HG02763 (cell line): ENCODE measurements around the gene COL6A1.
"Not testable (repeated sequence)": the region's sequence is repeated elsewhere in the genome, so short reads cannot be mapped to it uniquely, and the experiment has no call there.

Source experiments
- ATAC-seq: cut with Tn5 transposase; IDR thresholded peaks from one replicate; pipeline ENCODE4 v1.9.1; 2021; ENCODE audit warnings: mild to moderate bottlenecking, moderate library complexity; ENCODE audit not compliant: unreplicated experiment

COL6A1 gene

GRCh38 chr21:46040707-46041106 is 59.1 kb downstream of the COL6A1 start:
- no peak for ATAC-seq

GRCh38 chr21:46041183-46041582 is 59.6 kb downstream of the COL6A1 start:
- no peak for ATAC-seq

GRCh38 chr21:46045154-46045553 is 63.6 kb downstream of the COL6A1 start:
- no peak for ATAC-seq

- ATAC-seq, result no peak
These were observed 64.9 kb downstream of the COL6A1 start for GRCh38 chr21:46046471-46046870.

- not testable (repeated sequence) for ATAC-seq
These were observed 65.3 kb downstream of the COL6A1 start for GRCh38 chr21:46046906-46047305.

GRCh38 chr21:46048926-46049889 is 67.6 kb downstream of the COL6A1 start:
- ATAC-seq, result no peak

GRCh38 chr21:46049890-46050667 is 68.5 kb downstream of the COL6A1 start:
- no peak for ATAC-seq

- no peak for ATAC-seq
These were observed 69.3 kb downstream of the COL6A1 start for GRCh38 chr21:46050668-46051378.

GRCh38 chr21:46051379-46051770 is 69.8 kb downstream of the COL6A1 start:
- ATAC-seq, result no peak

- ATAC-seq, result no peak
These were observed 70.5 kb downstream of the COL6A1 start for GRCh38 chr21:46051821-46052675.

GRCh38 chr21:46052703-46053651 is 71.4 kb downstream of the COL6A1 start:
- ATAC-seq, result no peak

- ATAC-seq, result no peak
These were observed 72.5 kb downstream of the COL6A1 start for GRCh38 chr21:46054031-46054430.

GRCh38 chr21:46054451-46054881 is 72.9 kb downstream of the COL6A1 start:
- no peak for ATAC-seq
